ENCODE data around the gene IVD. TPM values are rescaled to one million over a fixed set of nuclear protein-coding genes. Genes with fewer than 3 reads are reported as not detected.
A peak's percentile ranks its signal among the peaks of the same experiment; 100 is the strongest.

IVD gene
- polyA plus RNA-seq, 1 of the 3 experiments (the other 2 are of a cell fraction) = 54.2 TPM

GRCh38 chr15:40438712-40439111 lies 33.1 kb downstream of the IVD start:
- H2AFZ ChIP-seq (ENCODE audit: low read depth) = no peak overlapping the region
- peaks cover 6 to 40% of the 10 kb centered on the region in 2 experiments; a peak in 3 of 4 replicates for H3K4me1 ChIP-seq (ENCODE audit: control insufficient read depth in 1 of 2, insufficient read depth in 2 of 2, low read depth in 1 of 2, low read length in 1 of 2)
- H3K9me3 ChIP-seq = no peaks in the 10 kb centered on the region
- no peaks in the 10 kb centered on the region for H3K36me3 ChIP-seq (replicated peaks in 1 of 2; ENCODE audit: control insufficient read depth in 1 of 2, insufficient read depth in 2 of 2, low read length in 1 of 2)
- ChIA-PET CTCF (interaction anchor here (1.1 to 2.0 kb wide), 4 partner anchors 16 to 159 kb away, joined by 3 to 16 read pairs (median 6); no protein-coding TSS in a partner anchor), POLR2A (no interaction called here)
- TF ChIP-seq POLR2AphosphoS5 (IDR thresholded peaks at IDR 0.05; ENCODE audit: low read depth, low read length) (no peak), SMC3 (IDR thresholded peaks at IDR 0.05; ENCODE audit: low read depth, low read length) (no peak), FOXM1 (IDR thresholded peaks at IDR 0.05; ENCODE audit: low read depth) (no peak), ZBTB33 (IDR thresholded peaks at IDR 0.05; ENCODE audit: borderline replicate concordance, low read depth) (no peak), JUND (IDR thresholded peaks at IDR 0.05) (no peak), MXI1 (IDR thresholded peaks at IDR 0.05; ENCODE audit: low read depth, low read length) (no peak), TAF1 (IDR thresholded peaks at IDR 0.05; ENCODE audit: borderline replicate concordance, low read depth, low read length) (no peak), ELF1 (IDR thresholded peaks at IDR 0.05) (no peak), FOSL2 (IDR thresholded peaks at IDR 0.05; ENCODE audit: borderline replicate concordance, low read depth) (no peak), RCOR1 (IDR thresholded peaks at IDR 0.05; ENCODE audit: low read length) (no peak), RXRA (IDR thresholded peaks at IDR 0.05; ENCODE audit: borderline replicate concordance, low read depth) (no peak)
- TF ChIP-seq, protein P1, sequence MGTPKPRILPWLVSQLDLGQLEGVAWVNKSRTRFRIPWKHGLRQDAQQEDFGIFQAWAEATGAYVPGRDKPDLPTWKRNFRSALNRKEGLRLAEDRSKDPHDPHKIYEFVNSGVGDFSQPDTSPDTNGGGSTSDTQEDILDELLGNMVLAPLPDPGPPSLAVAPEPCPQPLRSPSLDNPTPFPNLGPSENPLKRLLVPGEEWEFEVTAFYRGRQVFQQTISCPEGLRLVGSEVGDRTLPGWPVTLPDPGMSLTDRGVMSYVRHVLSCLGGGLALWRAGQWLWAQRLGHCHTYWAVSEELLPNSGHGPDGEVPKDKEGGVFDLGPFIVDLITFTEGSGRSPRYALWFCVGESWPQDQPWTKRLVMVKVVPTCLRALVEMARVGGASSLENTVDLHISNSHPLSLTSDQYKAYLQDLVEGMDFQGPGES (IDR thresholded peaks at IDR 0.05; ENCODE audit: low read depth, low read length) = no peak
- TF ChIP-seq, protein P2, sequence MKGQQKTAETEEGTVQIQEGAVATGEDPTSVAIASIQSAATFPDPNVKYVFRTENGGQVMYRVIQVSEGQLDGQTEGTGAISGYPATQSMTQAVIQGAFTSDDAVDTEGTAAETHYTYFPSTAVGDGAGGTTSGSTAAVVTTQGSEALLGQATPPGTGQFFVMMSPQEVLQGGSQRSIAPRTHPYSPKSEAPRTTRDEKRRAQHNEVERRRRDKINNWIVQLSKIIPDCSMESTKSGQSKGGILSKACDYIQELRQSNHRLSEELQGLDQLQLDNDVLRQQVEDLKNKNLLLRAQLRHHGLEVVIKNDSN (IDR thresholded peaks at IDR 0.05; ENCODE audit: borderline replicate concordance, low read depth) = no peak
- H3K79me2 ChIP-seq (ENCODE audit: insufficient read depth) = peaks cover 18% of the 10 kb centered on the region
- H3K9ac ChIP-seq = no peak overlapping the region
- H3K4me2 ChIP-seq = no peak overlapping the region
- H3K9me2 ChIP-seq = no peaks in the 10 kb centered on the region
- no peak overlapping the region for H3K4me3 ChIP-seq (ENCODE audit: low read depth in 2 of 2, low read length in 1 of 2)
- no peak overlapping the region for H3K27ac ChIP-seq (ENCODE audit: low read depth in 2 of 2, low read length in 1 of 2)
- 91% methylated on average over 12 of the region's 12 CpGs for WGBS (ENCODE audit: low lambda C conversion rate)
- H3F3A ChIP-seq (replicated peaks; ENCODE audit: insufficient read depth) = no peaks in the 10 kb centered on the region
- peaks cover 17% of the 10 kb centered on the region for H4K20me1 ChIP-seq (ENCODE audit: insufficient read depth)
- no peak for DNase-seq
- no peaks in the 10 kb centered on the region; the same call in none of the 2 replicates for H3K27me3 ChIP-seq (ENCODE audit: insufficient read depth)

DNA sequence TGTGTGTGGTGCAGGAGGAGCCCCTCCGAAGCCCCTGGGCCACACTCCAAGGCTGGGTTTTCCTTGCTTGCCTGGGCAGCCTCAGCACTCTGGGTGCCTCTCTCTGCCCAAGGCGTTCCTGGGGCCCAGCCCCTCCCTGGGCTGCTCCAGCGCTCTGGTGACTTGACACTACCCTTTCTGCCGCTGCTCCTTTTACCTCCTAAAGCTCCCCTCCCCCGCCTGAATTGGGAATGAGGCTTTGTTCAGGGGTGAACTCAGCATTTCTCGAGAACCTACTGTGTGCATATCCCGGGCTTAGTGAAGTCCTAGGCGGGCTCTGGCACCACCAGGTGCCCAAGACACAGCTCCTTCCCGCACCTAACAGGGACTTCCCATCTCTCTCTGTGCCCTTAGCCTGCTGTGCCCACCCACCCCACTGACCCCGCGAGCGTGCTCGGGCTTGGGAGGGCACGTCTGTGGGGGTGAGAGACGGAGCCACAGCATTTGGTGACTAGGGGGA lies 33.9 kb downstream of the IVD start:
- ChIA-PET CTCF (interaction anchor here (0.7 to 3.3 kb wide), 12 partner anchors 12 to 165 kb away, joined by 3 to 16 read pairs (median 5); partner anchors contain the start of genes CHST14, DISP2 and INAFM2), POLR2A (interaction anchor here (0.8 to 1.2 kb wide), 2 partner anchors 34 to 57 kb away, joined by 3 read pairs; partner anchors contain the start of genes IVD and KNSTRN)
- Histone ChIP-seq H2AFZ (ENCODE audit: low read depth) (peak overlapping the region; percentile 83; the same call in 1 of the 2 replicates), H3K9me3 (no peaks in the 10 kb centered on the region), H3F3A (replicated peaks; ENCODE audit: insufficient read depth) (no peaks in the 10 kb centered on the region), H3K27me3 (ENCODE audit: insufficient read depth) (no peaks in the 10 kb centered on the region; the same call in none of the 2 replicates), H3K36me3 (replicated peaks in 1 of 2; ENCODE audit: control insufficient read depth in 1 of 2, insufficient read depth in 2 of 2, low read length in 1 of 2) (no peaks in the 10 kb centered on the region), H3K4me3 (ENCODE audit: low read depth in 2 of 2, low read length in 1 of 2) (peak overlapping the region; percentile 63 to 74), H3K9ac (peak overlapping the region; percentile 52), H3K4me1 (ENCODE audit: control insufficient read depth in 1 of 2, insufficient read depth in 2 of 2, low read depth in 1 of 2, low read length in 1 of 2) (peaks cover 6 to 40% of the 10 kb centered on the region in 2 experiments; a peak in 3 of 4 replicates), H3K4me2 (peak overlapping the region; percentile 89), H4K20me1 (ENCODE audit: insufficient read depth) (peaks cover 25% of the 10 kb centered on the region), H3K79me2 (ENCODE audit: insufficient read depth) (peaks cover 26% of the 10 kb centered on the region), H3K27ac (ENCODE audit: low read depth in 2 of 2, low read length in 1 of 2) (no peak overlapping the region), H3K9me2 (no peaks in the 10 kb centered on the region)
- peak; percentile 48 for DNase-seq
- TF ChIP-seq RCOR1 (IDR thresholded peaks at IDR 0.05; ENCODE audit: low read length) (no peak), NRF1 (IDR thresholded peaks at IDR 0.05; ENCODE audit: low read depth, low read length) (no peak), SIN3A (IDR thresholded peaks at IDR 0.05; ENCODE audit: borderline replicate concordance, low read depth, low read length) (no peak), YY1 (IDR thresholded peaks at IDR 0.05; ENCODE audit: low read depth) (no peak)
- TF ChIP-seq, protein P3, sequence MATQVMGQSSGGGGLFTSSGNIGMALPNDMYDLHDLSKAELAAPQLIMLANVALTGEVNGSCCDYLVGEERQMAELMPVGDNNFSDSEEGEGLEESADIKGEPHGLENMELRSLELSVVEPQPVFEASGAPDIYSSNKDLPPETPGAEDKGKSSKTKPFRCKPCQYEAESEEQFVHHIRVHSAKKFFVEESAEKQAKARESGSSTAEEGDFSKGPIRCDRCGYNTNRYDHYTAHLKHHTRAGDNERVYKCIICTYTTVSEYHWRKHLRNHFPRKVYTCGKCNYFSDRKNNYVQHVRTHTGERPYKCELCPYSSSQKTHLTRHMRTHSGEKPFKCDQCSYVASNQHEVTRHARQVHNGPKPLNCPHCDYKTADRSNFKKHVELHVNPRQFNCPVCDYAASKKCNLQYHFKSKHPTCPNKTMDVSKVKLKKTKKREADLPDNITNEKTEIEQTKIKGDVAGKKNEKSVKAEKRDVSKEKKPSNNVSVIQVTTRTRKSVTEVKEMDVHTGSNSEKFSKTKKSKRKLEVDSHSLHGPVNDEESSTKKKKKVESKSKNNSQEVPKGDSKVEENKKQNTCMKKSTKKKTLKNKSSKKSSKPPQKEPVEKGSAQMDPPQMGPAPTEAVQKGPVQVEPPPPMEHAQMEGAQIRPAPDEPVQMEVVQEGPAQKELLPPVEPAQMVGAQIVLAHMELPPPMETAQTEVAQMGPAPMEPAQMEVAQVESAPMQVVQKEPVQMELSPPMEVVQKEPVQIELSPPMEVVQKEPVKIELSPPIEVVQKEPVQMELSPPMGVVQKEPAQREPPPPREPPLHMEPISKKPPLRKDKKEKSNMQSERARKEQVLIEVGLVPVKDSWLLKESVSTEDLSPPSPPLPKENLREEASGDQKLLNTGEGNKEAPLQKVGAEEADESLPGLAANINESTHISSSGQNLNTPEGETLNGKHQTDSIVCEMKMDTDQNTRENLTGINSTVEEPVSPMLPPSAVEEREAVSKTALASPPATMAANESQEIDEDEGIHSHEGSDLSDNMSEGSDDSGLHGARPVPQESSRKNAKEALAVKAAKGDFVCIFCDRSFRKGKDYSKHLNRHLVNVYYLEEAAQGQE (IDR thresholded peaks at IDR 0.05; ENCODE audit: low read depth, low read length) = no peak
- TF ChIP-seq, protein P4, sequence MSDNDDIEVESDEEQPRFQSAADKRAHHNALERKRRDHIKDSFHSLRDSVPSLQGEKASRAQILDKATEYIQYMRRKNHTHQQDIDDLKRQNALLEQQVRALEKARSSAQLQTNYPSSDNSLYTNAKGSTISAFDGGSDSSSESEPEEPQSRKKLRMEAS (IDR thresholded peaks at IDR 0.05; ENCODE audit: low read depth) = no peak
- TF ChIP-seq, protein P5, sequence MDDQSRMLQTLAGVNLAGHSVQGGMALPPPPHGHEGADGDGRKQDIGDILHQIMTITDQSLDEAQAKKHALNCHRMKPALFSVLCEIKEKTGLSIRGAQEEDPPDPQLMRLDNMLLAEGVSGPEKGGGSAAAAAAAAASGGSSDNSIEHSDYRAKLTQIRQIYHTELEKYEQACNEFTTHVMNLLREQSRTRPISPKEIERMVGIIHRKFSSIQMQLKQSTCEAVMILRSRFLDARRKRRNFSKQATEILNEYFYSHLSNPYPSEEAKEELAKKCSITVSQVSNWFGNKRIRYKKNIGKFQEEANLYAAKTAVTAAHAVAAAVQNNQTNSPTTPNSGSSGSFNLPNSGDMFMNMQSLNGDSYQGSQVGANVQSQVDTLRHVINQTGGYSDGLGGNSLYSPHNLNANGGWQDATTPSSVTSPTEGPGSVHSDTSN (IDR thresholded peaks at IDR 0.05) = no peak
- WGBS (ENCODE audit: low lambda C conversion rate) = 13% methylated on average over 9 of the region's 15 CpGs

Data from SK-N-SH (cell line).